ENCODE results near the gene DNER. TPM values are rescaled to one million over a fixed set of nuclear protein-coding genes. Genes with fewer than 3 reads are reported as not detected.

The DNER gene
- total RNA-seq, 2 donors from 2014 or later: 0.27 to 3.3 TPM

DNA sequence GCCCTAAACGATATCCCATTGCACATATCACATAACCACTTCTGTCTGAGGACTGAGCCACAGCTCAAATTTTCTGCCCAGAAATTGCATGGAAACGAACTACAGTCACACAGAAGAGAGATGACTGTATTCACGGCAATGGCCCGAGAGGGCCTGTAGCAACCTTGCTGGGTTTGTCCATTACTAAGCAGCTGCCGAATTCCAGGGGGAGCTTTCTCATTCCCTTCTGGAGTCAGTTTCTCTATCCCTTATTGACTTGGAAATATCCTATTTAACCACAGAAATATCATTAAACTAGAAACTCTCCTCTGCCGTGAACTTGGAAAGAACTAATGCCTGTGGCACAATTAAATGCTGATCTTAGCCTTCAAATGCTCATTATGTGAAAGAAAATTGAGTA is 183.9 kb downstream of the DNER start:
- Histone ChIP-seq H3K27ac (no peak overlapping the region), H3K27me3 (replicated peaks; ENCODE audit: insufficient read depth) (no peaks in the 10 kb centered on the region), H3K4me3 (no peak overlapping the region), H3K36me3 (no peaks in the 10 kb centered on the region), H3K9me3 (no peaks in the 10 kb centered on the region), H3K4me1 (ENCODE audit: control insufficient read depth in 1 of 2, low read depth in 2 of 2) (no peaks in the 10 kb centered on the region)
- DNase-seq (ENCODE audit: low spot score) (no peak), ATAC-seq (ENCODE audit: insufficient number of reproducible peaks, low FRiP score, low read depth) (no peak)
- TF ChIP-seq, protein P1, sequence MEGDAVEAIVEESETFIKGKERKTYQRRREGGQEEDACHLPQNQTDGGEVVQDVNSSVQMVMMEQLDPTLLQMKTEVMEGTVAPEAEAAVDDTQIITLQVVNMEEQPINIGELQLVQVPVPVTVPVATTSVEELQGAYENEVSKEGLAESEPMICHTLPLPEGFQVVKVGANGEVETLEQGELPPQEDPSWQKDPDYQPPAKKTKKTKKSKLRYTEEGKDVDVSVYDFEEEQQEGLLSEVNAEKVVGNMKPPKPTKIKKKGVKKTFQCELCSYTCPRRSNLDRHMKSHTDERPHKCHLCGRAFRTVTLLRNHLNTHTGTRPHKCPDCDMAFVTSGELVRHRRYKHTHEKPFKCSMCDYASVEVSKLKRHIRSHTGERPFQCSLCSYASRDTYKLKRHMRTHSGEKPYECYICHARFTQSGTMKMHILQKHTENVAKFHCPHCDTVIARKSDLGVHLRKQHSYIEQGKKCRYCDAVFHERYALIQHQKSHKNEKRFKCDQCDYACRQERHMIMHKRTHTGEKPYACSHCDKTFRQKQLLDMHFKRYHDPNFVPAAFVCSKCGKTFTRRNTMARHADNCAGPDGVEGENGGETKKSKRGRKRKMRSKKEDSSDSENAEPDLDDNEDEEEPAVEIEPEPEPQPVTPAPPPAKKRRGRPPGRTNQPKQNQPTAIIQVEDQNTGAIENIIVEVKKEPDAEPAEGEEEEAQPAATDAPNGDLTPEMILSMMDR (IDR thresholded peaks at IDR 0.05): no peak

DNA sequence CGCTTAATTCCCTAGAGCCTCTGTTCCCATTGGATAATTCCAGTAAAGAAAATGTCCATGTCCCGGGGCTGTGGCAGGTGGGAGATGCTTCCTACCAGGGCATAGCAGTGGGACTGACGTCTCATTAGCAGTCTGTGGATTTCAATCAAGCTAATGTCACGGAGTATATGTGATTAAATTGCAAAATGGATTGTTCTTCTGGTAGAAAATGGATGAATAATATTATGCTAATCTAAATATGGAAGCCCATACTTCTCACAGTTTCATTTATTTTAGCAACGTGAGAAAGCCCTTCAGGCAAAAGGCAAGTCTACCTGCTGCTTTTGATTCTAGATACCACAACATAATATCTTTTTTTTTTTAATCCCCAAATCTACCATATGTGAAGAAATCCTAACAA is 185.5 kb downstream of the DNER start:
- no peaks in the 10 kb centered on the region for H3K36me3 ChIP-seq
- H3K27ac ChIP-seq: no peak overlapping the region
- TF ChIP-seq, protein P1 (IDR thresholded peaks at IDR 0.05): no peak
- no peaks in the 10 kb centered on the region for H3K4me1 ChIP-seq (ENCODE audit: control insufficient read depth in 1 of 2, low read depth in 2 of 2)
- DNase-seq (ENCODE audit: low spot score) (no peak), ATAC-seq (ENCODE audit: insufficient number of reproducible peaks, low FRiP score, low read depth) (no peak)
- H3K9me3 ChIP-seq: no peaks in the 10 kb centered on the region
- no peaks in the 10 kb centered on the region for H3K27me3 ChIP-seq (replicated peaks; ENCODE audit: insufficient read depth)
- H3K4me3 ChIP-seq: no peak overlapping the region

DNA sequence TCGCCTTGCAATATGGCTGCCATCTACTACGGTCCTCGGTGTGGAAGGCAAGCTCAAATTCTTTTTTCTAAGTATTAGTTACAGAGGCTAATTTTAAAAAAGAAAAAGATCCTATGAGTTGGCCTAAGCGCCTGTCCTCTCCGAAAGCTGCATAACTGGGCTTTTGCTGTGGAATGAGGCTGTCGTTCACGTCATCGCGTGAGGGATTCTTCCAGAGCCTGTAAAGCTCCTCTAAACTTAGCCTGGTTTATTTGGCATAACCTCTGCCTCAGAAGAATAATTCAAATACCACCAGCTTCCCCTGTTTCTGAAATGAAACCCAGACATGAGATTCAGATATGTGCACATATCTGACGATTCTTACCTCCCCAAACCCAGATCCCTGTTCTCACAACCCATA is 187.4 kb downstream of the DNER start:
- Histone ChIP-seq H3K27me3 (replicated peaks; ENCODE audit: insufficient read depth) (no peaks in the 10 kb centered on the region), H3K27ac (peak overlapping the region; percentile 25 to 53), H3K36me3 (no peaks in the 10 kb centered on the region), H3K4me3 (peak overlapping the region; percentile 53), H3K9me3 (no peaks in the 10 kb centered on the region), H3K4me1 (ENCODE audit: control insufficient read depth in 1 of 2, low read depth in 2 of 2) (peaks cover 3 to 7% of the 10 kb centered on the region in 2 donors)
- ATAC-seq (ENCODE audit: insufficient number of reproducible peaks, low FRiP score, low read depth) (no peak), DNase-seq (ENCODE audit: low spot score) (no peak)
- TF ChIP-seq, protein P1 (IDR thresholded peaks at IDR 0.05): no peak

DNA sequence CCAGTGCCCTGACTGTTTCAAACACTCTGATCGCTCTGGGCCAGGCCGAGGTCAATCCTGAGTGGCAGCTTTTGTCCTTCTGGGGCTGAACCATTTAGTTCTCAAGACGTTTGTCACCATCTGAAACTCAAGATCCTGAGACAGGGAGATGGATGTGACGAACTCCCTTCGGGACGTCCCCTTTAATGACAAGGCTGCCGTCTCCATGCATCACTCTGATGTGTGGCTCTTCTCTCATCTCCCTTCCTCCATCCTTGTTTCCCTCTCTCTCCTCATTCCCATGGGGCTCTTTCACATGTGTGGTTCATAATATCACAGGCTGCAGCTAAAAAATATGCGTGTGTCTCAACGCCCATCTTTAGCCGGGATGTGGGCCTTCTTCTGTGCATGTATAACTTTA is 189.6 kb downstream of the DNER start:
- Histone ChIP-seq H3K4me1 (ENCODE audit: control insufficient read depth in 1 of 2, low read depth in 2 of 2) (peaks cover 5 to 26% of the 10 kb centered on the region in 2 donors), H3K27me3 (replicated peaks; ENCODE audit: insufficient read depth) (no peaks in the 10 kb centered on the region), H3K27ac (no peak overlapping the region), H3K9me3 (no peaks in the 10 kb centered on the region), H3K4me3 (no peak overlapping the region), H3K36me3 (no peaks in the 10 kb centered on the region)
- ATAC-seq (ENCODE audit: insufficient number of reproducible peaks, low FRiP score, low read depth) (no peak), DNase-seq (ENCODE audit: low spot score) (no peak)
- TF ChIP-seq, protein P1 (IDR thresholded peaks at IDR 0.05): no peak

DNA sequence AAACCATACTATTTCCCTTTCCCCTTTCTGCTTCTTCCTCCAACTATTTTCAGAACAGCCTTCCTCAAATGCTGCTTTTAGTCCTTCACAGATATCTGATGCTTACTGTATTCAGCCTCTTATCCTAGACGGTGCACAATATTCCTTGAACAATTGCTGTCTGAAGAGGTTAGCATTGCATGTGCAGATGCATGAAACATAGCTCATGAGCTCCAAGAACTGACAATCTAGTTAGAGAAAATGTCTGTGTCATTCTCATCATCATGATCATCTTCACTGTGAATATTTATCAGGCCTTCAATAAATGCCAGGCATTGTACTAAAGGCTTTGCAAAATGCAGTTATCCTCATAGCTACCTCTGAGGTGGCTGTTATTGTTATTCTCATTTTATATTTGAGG is 190.7 kb downstream of the DNER start:
- Histone ChIP-seq H3K4me1 (ENCODE audit: control insufficient read depth in 1 of 2, low read depth in 2 of 2) (peaks cover 5 to 26% of the 10 kb centered on the region in 2 donors), H3K27ac (no peak overlapping the region), H3K9me3 (no peaks in the 10 kb centered on the region), H3K36me3 (no peaks in the 10 kb centered on the region), H3K4me3 (no peak overlapping the region), H3K27me3 (replicated peaks; ENCODE audit: insufficient read depth) (no peaks in the 10 kb centered on the region)
- no peak for ATAC-seq (ENCODE audit: insufficient number of reproducible peaks, low FRiP score, low read depth)
- TF ChIP-seq, protein P1 (IDR thresholded peaks at IDR 0.05): no peak
- DNase-seq (ENCODE audit: low spot score): no peak
